ENCODE measurements around the gene CST5. TPM values are rescaled to one million over a fixed set of nuclear protein-coding genes. Genes with fewer than 3 reads are reported as not detected.

Gene CST5
- total and polyA plus RNA-seq, 2 experiments from 2014 or later: not detected

DNA sequence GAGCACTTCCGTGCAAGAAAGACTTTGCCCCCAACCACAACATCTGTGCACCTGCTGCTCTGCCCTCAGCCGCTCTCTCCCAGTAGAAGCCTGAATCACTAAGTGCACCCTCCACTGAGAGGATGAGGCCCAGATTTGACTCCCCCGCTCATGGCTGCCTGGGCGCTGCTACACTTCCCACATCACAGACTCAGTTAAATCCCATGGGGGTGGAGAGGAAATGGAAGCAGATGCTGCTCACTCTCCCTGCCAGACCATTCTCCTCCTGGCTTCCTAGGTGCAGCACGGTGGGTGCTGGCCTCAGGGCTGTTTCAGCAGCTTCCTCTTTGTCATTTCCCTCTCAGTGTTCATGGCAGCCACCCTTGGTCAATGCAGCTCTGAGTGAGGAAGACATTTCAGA lies 4.8 kb downstream of the CST5 start:
- H2AFZ ChIP-seq: no peak overlapping the region
- no peaks in the 10 kb centered on the region for H3K27me3 ChIP-seq (ENCODE audit: insufficient read depth)
- Mint-ChIP-seq H3K9me3 (no peaks in the 10 kb centered on the region; the same call in 2 of the 3 replicates), H3K36me3 (ENCODE audit: low read depth) (no peaks in the 10 kb centered on the region), H3K27ac (no peak overlapping the region), H3K27me3 (ENCODE audit: insufficient read depth, low read depth, poor library complexity) (peaks cover 5% of the 10 kb centered on the region), H3K4me1 (peaks cover 33% of the 10 kb centered on the region), H3K4me3 (no peak overlapping the region)
- TF ChIP-seq ZNF331 (CRISPR knock-in tag; IDR thresholded peaks at IDR 0.05; ENCODE audit: low read depth): no peak
- TF ChIP-seq, protein P1, sequence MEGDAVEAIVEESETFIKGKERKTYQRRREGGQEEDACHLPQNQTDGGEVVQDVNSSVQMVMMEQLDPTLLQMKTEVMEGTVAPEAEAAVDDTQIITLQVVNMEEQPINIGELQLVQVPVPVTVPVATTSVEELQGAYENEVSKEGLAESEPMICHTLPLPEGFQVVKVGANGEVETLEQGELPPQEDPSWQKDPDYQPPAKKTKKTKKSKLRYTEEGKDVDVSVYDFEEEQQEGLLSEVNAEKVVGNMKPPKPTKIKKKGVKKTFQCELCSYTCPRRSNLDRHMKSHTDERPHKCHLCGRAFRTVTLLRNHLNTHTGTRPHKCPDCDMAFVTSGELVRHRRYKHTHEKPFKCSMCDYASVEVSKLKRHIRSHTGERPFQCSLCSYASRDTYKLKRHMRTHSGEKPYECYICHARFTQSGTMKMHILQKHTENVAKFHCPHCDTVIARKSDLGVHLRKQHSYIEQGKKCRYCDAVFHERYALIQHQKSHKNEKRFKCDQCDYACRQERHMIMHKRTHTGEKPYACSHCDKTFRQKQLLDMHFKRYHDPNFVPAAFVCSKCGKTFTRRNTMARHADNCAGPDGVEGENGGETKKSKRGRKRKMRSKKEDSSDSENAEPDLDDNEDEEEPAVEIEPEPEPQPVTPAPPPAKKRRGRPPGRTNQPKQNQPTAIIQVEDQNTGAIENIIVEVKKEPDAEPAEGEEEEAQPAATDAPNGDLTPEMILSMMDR (conservative IDR thresholded peaks at IDR 0.05; ENCODE audit: low read depth in 2 of 2): no peak
- TF ChIP-seq, protein P2, sequence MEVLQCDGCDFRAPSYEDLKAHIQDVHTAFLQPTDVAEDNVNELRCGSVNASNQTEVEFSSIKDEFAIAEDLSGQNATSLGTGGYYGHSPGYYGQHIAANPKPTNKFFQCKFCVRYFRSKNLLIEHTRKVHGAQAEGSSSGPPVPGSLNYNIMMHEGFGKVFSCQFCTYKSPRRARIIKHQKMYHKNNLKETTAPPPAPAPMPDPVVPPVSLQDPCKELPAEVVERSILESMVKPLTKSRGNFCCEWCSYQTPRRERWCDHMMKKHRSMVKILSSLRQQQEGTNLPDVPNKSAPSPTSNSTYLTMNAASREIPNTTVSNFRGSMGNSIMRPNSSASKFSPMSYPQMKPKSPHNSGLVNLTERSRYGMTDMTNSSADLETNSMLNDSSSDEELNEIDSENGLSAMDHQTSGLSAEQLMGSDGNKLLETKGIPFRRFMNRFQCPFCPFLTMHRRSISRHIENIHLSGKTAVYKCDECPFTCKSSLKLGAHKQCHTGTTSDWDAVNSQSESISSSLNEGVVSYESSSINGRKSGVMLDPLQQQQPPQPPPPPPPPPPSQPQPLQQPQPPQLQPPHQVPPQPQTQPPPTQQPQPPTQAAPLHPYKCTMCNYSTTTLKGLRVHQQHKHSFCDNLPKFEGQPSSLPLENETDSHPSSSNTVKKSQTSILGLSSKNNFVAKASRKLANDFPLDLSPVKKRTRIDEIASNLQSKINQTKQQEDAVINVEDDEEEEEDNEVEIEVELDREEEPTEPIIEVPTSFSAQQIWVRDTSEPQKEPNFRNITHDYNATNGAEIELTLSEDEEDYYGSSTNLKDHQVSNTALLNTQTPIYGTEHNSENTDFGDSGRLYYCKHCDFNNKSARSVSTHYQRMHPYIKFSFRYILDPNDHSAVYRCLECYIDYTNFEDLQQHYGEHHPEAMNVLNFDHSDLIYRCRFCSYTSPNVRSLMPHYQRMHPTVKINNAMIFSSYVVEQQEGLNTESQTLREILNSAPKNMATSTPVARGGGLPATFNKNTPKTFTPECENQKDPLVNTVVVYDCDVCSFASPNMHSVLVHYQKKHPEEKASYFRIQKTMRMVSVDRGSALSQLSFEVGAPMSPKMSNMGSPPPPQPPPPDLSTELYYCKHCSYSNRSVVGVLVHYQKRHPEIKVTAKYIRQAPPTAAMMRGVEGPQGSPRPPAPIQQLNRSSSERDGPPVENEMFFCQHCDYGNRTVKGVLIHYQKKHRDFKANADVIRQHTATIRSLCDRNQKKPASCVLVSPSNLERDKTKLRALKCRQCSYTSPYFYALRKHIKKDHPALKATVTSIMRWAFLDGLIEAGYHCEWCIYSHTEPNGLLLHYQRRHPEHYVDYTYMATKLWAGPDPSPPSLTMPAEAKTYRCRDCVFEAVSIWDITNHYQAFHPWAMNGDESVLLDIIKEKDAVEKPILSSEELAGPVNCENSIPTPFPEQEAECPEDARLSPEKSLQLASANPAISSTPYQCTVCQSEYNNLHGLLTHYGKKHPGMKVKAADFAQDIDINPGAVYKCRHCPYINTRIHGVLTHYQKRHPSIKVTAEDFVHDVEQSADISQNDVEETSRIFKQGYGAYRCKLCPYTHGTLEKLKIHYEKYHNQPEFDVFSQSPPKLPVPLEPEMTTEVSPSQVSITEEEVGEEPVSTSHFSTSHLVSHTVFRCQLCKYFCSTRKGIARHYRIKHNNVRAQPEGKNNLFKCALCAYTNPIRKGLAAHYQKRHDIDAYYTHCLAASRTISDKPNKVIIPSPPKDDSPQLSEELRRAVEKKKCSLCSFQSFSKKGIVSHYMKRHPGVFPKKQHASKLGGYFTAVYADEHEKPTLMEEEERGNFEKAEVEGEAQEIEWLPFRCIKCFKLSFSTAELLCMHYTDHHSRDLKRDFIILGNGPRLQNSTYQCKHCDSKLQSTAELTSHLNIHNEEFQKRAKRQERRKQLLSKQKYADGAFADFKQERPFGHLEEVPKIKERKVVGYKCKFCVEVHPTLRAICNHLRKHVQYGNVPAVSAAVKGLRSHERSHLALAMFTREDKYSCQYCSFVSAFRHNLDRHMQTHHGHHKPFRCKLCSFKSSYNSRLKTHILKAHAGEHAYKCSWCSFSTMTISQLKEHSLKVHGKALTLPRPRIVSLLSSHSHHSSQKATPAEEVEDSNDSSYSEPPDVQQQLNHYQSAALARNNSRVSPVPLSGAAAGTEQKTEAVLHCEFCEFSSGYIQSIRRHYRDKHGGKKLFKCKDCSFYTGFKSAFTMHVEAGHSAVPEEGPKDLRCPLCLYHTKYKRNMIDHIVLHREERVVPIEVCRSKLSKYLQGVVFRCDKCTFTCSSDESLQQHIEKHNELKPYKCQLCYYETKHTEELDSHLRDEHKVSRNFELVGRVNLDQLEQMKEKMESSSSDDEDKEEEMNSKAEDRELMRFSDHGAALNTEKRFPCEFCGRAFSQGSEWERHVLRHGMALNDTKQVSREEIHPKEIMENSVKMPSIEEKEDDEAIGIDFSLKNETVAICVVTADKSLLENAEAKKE (CRISPR knock-in tag; IDR thresholded peaks at IDR 0.05): no peak
- no peak for TF ChIP-seq EZH2phosphoT487 (IDR thresholded peaks at IDR 0.05; ENCODE audit: unreplicated experiment)
- TF ChIP-seq ZNF114 (CRISPR knock-in tag; IDR thresholded peaks at IDR 0.05): no peak
- TF ChIP-seq POLR2AphosphoS5 (IDR thresholded peaks at IDR 0.05; ENCODE audit: low read depth): no peak
- no peak for TF ChIP-seq NANOG (IDR thresholded peaks at IDR 0.05; ENCODE audit: borderline replicate concordance)
- H3K36me3 ChIP-seq (ENCODE audit: insufficient read depth): no peaks in the 10 kb centered on the region
- no peak overlapping the region for H3K4me3 ChIP-seq
- DNase-seq (ENCODE audit: low spot score): no peak
- no peak overlapping the region for H3K27ac ChIP-seq (ENCODE audit: low read depth)
- no peak for ATAC-seq
- H4K20me1 ChIP-seq (replicated peaks; ENCODE audit: insufficient read depth): no peaks in the 10 kb centered on the region
- H3K79me2 ChIP-seq (replicated peaks; ENCODE audit: insufficient read depth): no peaks in the 10 kb centered on the region
- no peaks in the 10 kb centered on the region for H3F3A ChIP-seq (replicated peaks; ENCODE audit: low read depth)
- H3K9me2 ChIP-seq (ENCODE audit: insufficient read depth): peaks cover under 1% of the 10 kb centered on the region
- H3K4me2 ChIP-seq: no peak overlapping the region
- H3K4me1 ChIP-seq (ENCODE audit: insufficient read depth): peaks cover 20% of the 10 kb centered on the region
